Measurements from ENCODE around the gene MLLT10.

Gene MLLT10

GRCh38 chr10:21531164-21531563, 2.9 kb upstream of the MLLT10 start:
- Histone ChIP-seq H4K91ac (ENCODE audit: low read length) (no peak overlapping the region), H3K4me1 (ENCODE audit: control insufficient read depth, insufficient read depth, low read depth, low read length) (peaks cover 6% of the 10 kb centered on the region), H2BK120ac (ENCODE audit: low read depth, low read length) (no peak overlapping the region), H3K9ac (ENCODE audit: low read length) (peak overlapping the region; percentile 92), H2BK5ac (ENCODE audit: low read depth, low read length, poor library complexity, severe bottlenecking) (no peak overlapping the region), H3K23ac (ENCODE audit: low read length in 2 of 2) (no peak overlapping the region), H2BK15ac (ENCODE audit: low read depth, poor library complexity, severe bottlenecking) (no peak overlapping the region), H3K27ac (ENCODE audit: low read length, poor library complexity, severe bottlenecking) (no peak overlapping the region), H3K4me3 (ENCODE audit: insufficient read depth in 1 of 2, low read depth in 1 of 2, low read length in 2 of 2) (no peak overlapping the region), H3K9me3 (ENCODE audit: control insufficient read depth, low read length) (no peaks in the 10 kb centered on the region), H3K4me2 (ENCODE audit: low read length, poor library complexity, severe bottlenecking) (no peak overlapping the region), H3K27me3 (ENCODE audit: control insufficient read depth in 1 of 2, insufficient read depth in 1 of 2, low read length in 2 of 2) (no peaks in the 10 kb centered on the region), H3K18ac (ENCODE audit: low read depth in 1 of 2, low read length in 2 of 2) (no peak overlapping the region), H3K4ac (ENCODE audit: low read depth in 1 of 2, low read length in 2 of 2) (no peak overlapping the region), H2AFZ (ENCODE audit: low read depth, low read length) (no peak overlapping the region), H3K36me3 (ENCODE audit: control insufficient read depth in 1 of 2, insufficient read depth in 2 of 2, low read depth in 1 of 2, low read length in 2 of 2) (no peaks in the 10 kb centered on the region), H3K79me1 (replicated peaks; ENCODE audit: low read length, poor library complexity, severe bottlenecking) (no peaks in the 10 kb centered on the region), H2AK5ac (ENCODE audit: low read length, severe bottlenecking) (no peak overlapping the region), H4K8ac (ENCODE audit: low read length) (no peak overlapping the region), H2BK12ac (ENCODE audit: low read length in 2 of 2) (no peak overlapping the region), H3K14ac (ENCODE audit: low read length in 2 of 2) (no peak overlapping the region)
- WGBS: no CpG with 5 or more reads among the region's 1 CpG
- DNase-seq: peak; percentile 57

- Histone ChIP-seq H3K18ac (ENCODE audit: low read depth in 1 of 2, low read length in 2 of 2) (peak overlapping the region; percentile 88 to 92), H3K79me1 (replicated peaks; ENCODE audit: low read length, poor library complexity, severe bottlenecking) (no peaks in the 10 kb centered on the region), H3K27me3 (ENCODE audit: control insufficient read depth in 1 of 2, insufficient read depth in 1 of 2, low read length in 2 of 2) (no peaks in the 10 kb centered on the region), H2BK15ac (ENCODE audit: low read depth, poor library complexity, severe bottlenecking) (no peak overlapping the region), H2BK120ac (ENCODE audit: low read depth, low read length) (peak overlapping the region; percentile 95), H3K9me3 (ENCODE audit: control insufficient read depth, low read length) (no peaks in the 10 kb centered on the region), H3K23ac (ENCODE audit: low read length in 2 of 2) (no peak overlapping the region), H3K9ac (ENCODE audit: low read length) (peak overlapping the region; percentile 92), H3K14ac (ENCODE audit: low read length in 2 of 2) (no peak overlapping the region), H2AFZ (ENCODE audit: low read depth, low read length) (peak overlapping the region; percentile 15), H3K4me3 (ENCODE audit: insufficient read depth in 1 of 2, low read depth in 1 of 2, low read length in 2 of 2) (peak overlapping the region; percentile 81 to 85), H3K4me2 (ENCODE audit: low read length, poor library complexity, severe bottlenecking) (peak overlapping the region; percentile 94), H3K4me1 (ENCODE audit: control insufficient read depth, insufficient read depth, low read depth, low read length) (peaks cover 9% of the 10 kb centered on the region), H3K4ac (ENCODE audit: low read depth in 1 of 2, low read length in 2 of 2) (peak overlapping the region; percentile 77 to 83), H2AK5ac (ENCODE audit: low read length, severe bottlenecking) (no peak overlapping the region), H4K8ac (ENCODE audit: low read length) (peak overlapping the region; percentile 81), H3K36me3 (ENCODE audit: control insufficient read depth in 1 of 2, insufficient read depth in 2 of 2, low read depth in 1 of 2, low read length in 2 of 2) (peaks cover 4 to 13% of the 10 kb centered on the region in 2 experiments), H2BK5ac (ENCODE audit: low read depth, low read length, poor library complexity, severe bottlenecking) (no peak overlapping the region), H4K91ac (ENCODE audit: low read length) (peak overlapping the region; percentile 93), H3K27ac (ENCODE audit: low read length, poor library complexity, severe bottlenecking) (peak overlapping the region; percentile 95), H2BK12ac (ENCODE audit: low read length in 2 of 2) (no peak overlapping the region)
- DNase-seq: no peak
- 36% methylated on average over 7 of the region's 10 CpGs for WGBS
Observed at GRCh38 chr10:21532694-21533466, 1.2 kb upstream of the MLLT10 start.

- peaks cover 9 to 26% of the 10 kb centered on the region in 2 experiments for H3K36me3 ChIP-seq (ENCODE audit: control insufficient read depth in 1 of 2, insufficient read depth in 2 of 2, low read depth in 1 of 2, low read length in 2 of 2)
- peaks cover 9% of the 10 kb centered on the region for H3K4me1 ChIP-seq (ENCODE audit: control insufficient read depth, insufficient read depth, low read depth, low read length)
- H2AK5ac ChIP-seq (ENCODE audit: low read length, severe bottlenecking): no peak overlapping the region
- no peak overlapping the region for H2BK12ac ChIP-seq (ENCODE audit: low read length in 2 of 2)
- H3K4me3 ChIP-seq (ENCODE audit: insufficient read depth in 1 of 2, low read depth in 1 of 2, low read length in 2 of 2): peak overlapping the region; percentile 81 to 82
- peak overlapping the region; percentile 92 for H3K9ac ChIP-seq (ENCODE audit: low read length)
- peaks cover 1% of the 10 kb centered on the region for H3K79me1 ChIP-seq (replicated peaks; ENCODE audit: low read length, poor library complexity, severe bottlenecking)
- H3K27me3 ChIP-seq (ENCODE audit: control insufficient read depth in 1 of 2, insufficient read depth in 1 of 2, low read length in 2 of 2): no peaks in the 10 kb centered on the region
- no peak overlapping the region for H3K4me2 ChIP-seq (ENCODE audit: low read length, poor library complexity, severe bottlenecking)
- no peak overlapping the region for H2AFZ ChIP-seq (ENCODE audit: low read depth, low read length)
- H3K18ac ChIP-seq (ENCODE audit: low read depth in 1 of 2, low read length in 2 of 2): peak overlapping the region in 1 of 2 experiments; percentile 82
- H4K91ac ChIP-seq (ENCODE audit: low read length): no peak overlapping the region
- H3K9me3 ChIP-seq (ENCODE audit: control insufficient read depth, low read length): no peaks in the 10 kb centered on the region
- peak overlapping the region in 1 of 2 experiments; percentile 86 for H3K14ac ChIP-seq (ENCODE audit: low read length in 2 of 2)
- H3K27ac ChIP-seq (ENCODE audit: low read length, poor library complexity, severe bottlenecking): peak overlapping the region; percentile 70
- no peak for DNase-seq
- H2BK5ac ChIP-seq (ENCODE audit: low read depth, low read length, poor library complexity, severe bottlenecking): no peak overlapping the region
- peak overlapping the region; percentile 99 for H2BK120ac ChIP-seq (ENCODE audit: low read depth, low read length)
- no peak overlapping the region for H2BK15ac ChIP-seq (ENCODE audit: low read depth, poor library complexity, severe bottlenecking)
- peak overlapping the region in 1 of 2 experiments; percentile 53 for H3K4ac ChIP-seq (ENCODE audit: low read depth in 1 of 2, low read length in 2 of 2)
- H3K23ac ChIP-seq (ENCODE audit: low read length in 2 of 2): no peak overlapping the region
- 0% methylated on average over 4 of the region's 26 CpGs for WGBS
- H4K8ac ChIP-seq (ENCODE audit: low read length): no peak overlapping the region
Observed at GRCh38 chr10:21534280-21534586, 201 bp downstream of the MLLT10 start.

- Histone ChIP-seq H3K4me3 (ENCODE audit: insufficient read depth in 1 of 2, low read depth in 1 of 2, low read length in 2 of 2) (peak overlapping the region; percentile 81 to 82), H3K4me2 (ENCODE audit: low read length, poor library complexity, severe bottlenecking) (peak overlapping the region; percentile 81), H4K91ac (ENCODE audit: low read length) (peak overlapping the region; percentile 83), H3K27ac (ENCODE audit: low read length, poor library complexity, severe bottlenecking) (peak overlapping the region; percentile 60), H2BK12ac (ENCODE audit: low read length in 2 of 2) (peak overlapping the region; percentile 54 to 90), H2AFZ (ENCODE audit: low read depth, low read length) (peak overlapping the region; percentile 42), H2AK5ac (ENCODE audit: low read length, severe bottlenecking) (no peak overlapping the region), H3K9me3 (ENCODE audit: control insufficient read depth, low read length) (no peaks in the 10 kb centered on the region), H3K27me3 (ENCODE audit: control insufficient read depth in 1 of 2, insufficient read depth in 1 of 2, low read length in 2 of 2) (no peaks in the 10 kb centered on the region), H3K9ac (ENCODE audit: low read length) (peak overlapping the region; percentile 88), H3K18ac (ENCODE audit: low read depth in 1 of 2, low read length in 2 of 2) (peak overlapping the region; percentile 70 to 98), H3K4ac (ENCODE audit: low read depth in 1 of 2, low read length in 2 of 2) (peak overlapping the region; percentile 64 to 99), H3K23ac (ENCODE audit: low read length in 2 of 2) (peak overlapping the region in 1 of 2 experiments; percentile 93), H3K36me3 (ENCODE audit: control insufficient read depth in 1 of 2, insufficient read depth in 2 of 2, low read depth in 1 of 2, low read length in 2 of 2) (peaks cover 14 to 32% of the 10 kb centered on the region in 2 experiments), H4K8ac (ENCODE audit: low read length) (peak overlapping the region; percentile 49), H3K4me1 (ENCODE audit: control insufficient read depth, insufficient read depth, low read depth, low read length) (peaks cover 9% of the 10 kb centered on the region), H3K79me1 (replicated peaks; ENCODE audit: low read length, poor library complexity, severe bottlenecking) (peaks cover 4% of the 10 kb centered on the region), H2BK120ac (ENCODE audit: low read depth, low read length) (peak overlapping the region; percentile 99), H2BK5ac (ENCODE audit: low read depth, low read length, poor library complexity, severe bottlenecking) (no peak overlapping the region), H2BK15ac (ENCODE audit: low read depth, poor library complexity, severe bottlenecking) (peak overlapping the region; percentile 89), H3K14ac (ENCODE audit: low read length in 2 of 2) (peak overlapping the region; percentile 86 to 91)
- peak; percentile 80 for DNase-seq
- 1% methylated on average over 54 of the region's 96 CpGs for WGBS
Observed at GRCh38 chr10:21534604-21535493, 817 bp downstream of the MLLT10 start.
